IMR-90 (cell line): ENCODE measurements around the gene DNAJC11. TPM values are rescaled to one million over a fixed set of nuclear protein-coding genes. Genes with fewer than 3 reads are reported as not detected.

Experiments used
- ATAC-seq: fragments of 200-7000 bp; cut with Tn5 transposase; 2 replicates; pipeline ENCODE4 v1.9.1; 2020; ENCODE audit warnings: low read depth, mild to moderate bottlenecking, moderate library complexity
- BruUV-seq: library from RNA; stranded (reverse); fragments of 400-500 nt; replicated peaks from 2 replicates; lab custom pipeline; 2021; lab: Mats Ljungman, UMichigan
- CTCF ChIA-PET: fragments of 300-600 bp; formaldehyde crosslinking; extraction: SDS; loops from one replicate; lab custom pipeline; 2021; ENCODE audit warnings: antibody characterized with exemption; lab: Yijun Ruan, JAX
- POLR2A ChIA-PET: fragments of 300-600 bp; sonication (Branson Sonifier 250); formaldehyde crosslinking; loops from one replicate; lab custom pipeline; 2022; ENCODE audit warnings: antibody characterized with exemption; ENCODE audit not compliant: unreplicated experiment; lab: Charles Lee
- DNase-seq: peaks from one replicate; pipeline ENCODE4 v3.0.0; 2013
- H2AFZ ChIP-seq: replicated peaks from 2 replicates; pipeline ENCODE3; 2013; ENCODE audit warnings: low read length, mild to moderate bottlenecking; ENCODE audit not compliant: poor library complexity
- H2AK5ac ChIP-seq: 2 replicates; pipeline ENCODE4 v1.6.1; 2013; ENCODE audit warnings: low read depth, low read length, inconsistent platforms
- H2AK9ac ChIP-seq: replicated peaks from 2 replicates; pipeline ENCODE3; 2013; ENCODE audit warnings: mild to moderate bottlenecking, low read depth, low read length, moderate library complexity; ENCODE audit not compliant: poor library complexity
- H2BK120ac ChIP-seq: 2 replicates; pipeline ENCODE4 v1.6.1; 2013; ENCODE audit warnings: low read depth, low read length, inconsistent platforms
- H2BK15ac ChIP-seq: 3 replicates; pipeline ENCODE4 v1.6.1; 2013; ENCODE audit warnings: low read depth, low read length, inconsistent platforms
- H2BK20ac ChIP-seq: 2 replicates; pipeline ENCODE4 v1.6.1; 2013; ENCODE audit warnings: low read depth, mild to moderate bottlenecking, inconsistent platforms, low read length, moderate library complexity
- H2BK5ac ChIP-seq: 2 replicates; pipeline ENCODE4 v1.6.1; 2013; ENCODE audit warnings: mild to moderate bottlenecking, low read depth, low read length, inconsistent platforms; ENCODE audit not compliant: poor library complexity, severe bottlenecking
- H3K14ac ChIP-seq: replicated peaks from 2 replicates; pipeline ENCODE4 v1.6.1; 2013; ENCODE audit warnings: low read depth, low read length, inconsistent platforms
- H3K18ac ChIP-seq: 2 replicates; pipeline ENCODE4 v1.6.1; 2013; ENCODE audit warnings: low read depth, low read length, control low read depth
- H3K23ac ChIP-seq: 2 replicates; pipeline ENCODE4 v1.6.1; 2013; ENCODE audit warnings: low read depth, low read length, inconsistent platforms
- H3K27ac ChIP-seq: 2 replicates; pipeline ENCODE4 v1.5.1; 2013; ENCODE audit warnings: mild to moderate bottlenecking, control low read depth, low read length; ENCODE audit not compliant: insufficient read depth
- H3K27me3 ChIP-seq: 2 replicates; pipeline ENCODE4 v1.6.1; 2013; ENCODE audit warnings: low read length; ENCODE audit not compliant: control insufficient read depth, insufficient read depth
- H3K36me3 ChIP-seq: 2 replicates; pipeline ENCODE4 v1.6.1; 2013; ENCODE audit warnings: low read length, mixed read lengths; ENCODE audit not compliant: control insufficient read depth, insufficient read depth
- H3K4ac ChIP-seq: 2 replicates; pipeline ENCODE4 v1.6.1; 2013; ENCODE audit warnings: low read depth, low read length, inconsistent platforms
- H3K4me1 ChIP-seq: 2 replicates; pipeline ENCODE4 v1.6.1; 2013; ENCODE audit warnings: low read length, mixed read lengths; ENCODE audit not compliant: control insufficient read depth, insufficient read depth
- H3K4me2 ChIP-seq: 2 replicates; pipeline ENCODE4 v1.6.1; 2013; ENCODE audit warnings: low read depth, mild to moderate bottlenecking, control low read depth, low read length, moderate library complexity
- H3K4me3 ChIP-seq: 2 replicates; pipeline ENCODE4 v1.5.1; 2013; ENCODE audit warnings: low read depth, mild to moderate bottlenecking, control low read depth, low read length, moderate library complexity; ENCODE audit not compliant: insufficient read depth
- H3K56ac ChIP-seq: 2 replicates; pipeline ENCODE4 v1.6.1; 2013; ENCODE audit warnings: low read length, inconsistent platforms; ENCODE audit not compliant: insufficient read depth; ENCODE audit errors: extremely low read depth
- H3K79me1 ChIP-seq, 2 experiments: 2 replicates each; pipeline ENCODE4 v1.6.1; 2013; ENCODE audit warnings: low read length in 2 of 2, inconsistent platforms in 1 of 2, low read depth in 1 of 2
- H3K9ac ChIP-seq: 2 replicates; pipeline ENCODE4 v1.6.1; 2013; ENCODE audit warnings: low read depth, low read length, control low read depth
- H3K9me1 ChIP-seq: 2 replicates; pipeline ENCODE4 v1.6.1; 2013; ENCODE audit warnings: low read length, inconsistent platforms; ENCODE audit not compliant: insufficient read depth
- H3K9me3 ChIP-seq: 2 replicates; pipeline ENCODE4 v1.6.1; 2013; ENCODE audit warnings: low read length; ENCODE audit not compliant: control insufficient read depth, insufficient read depth
- H4K20me1 ChIP-seq: 2 replicates; pipeline ENCODE4 v1.6.1; 2013; ENCODE audit warnings: low read length, inconsistent platforms; ENCODE audit not compliant: insufficient read depth
- H4K5ac ChIP-seq: 2 replicates; pipeline ENCODE4 v1.6.1; 2013; ENCODE audit warnings: mild to moderate bottlenecking, low read depth, low read length, control low read depth
- H4K8ac ChIP-seq, 2 experiments: 2 replicates each; pipeline ENCODE4 v1.6.1; 2013; ENCODE audit warnings: low read depth in 2 of 2, low read length in 2 of 2, control low read depth in 1 of 2, inconsistent platforms in 1 of 2
- H4K91ac ChIP-seq: 2 replicates; pipeline ENCODE4 v1.6.1; 2013; ENCODE audit warnings: low read depth, low read length, inconsistent platforms; ENCODE audit not compliant: insufficient read depth
- BHLHE40 ChIP-seq: fragments of 150-350 bp; IDR thresholded peaks from 2 replicates; pipeline ENCODE4 v1.6.1; 2016; ENCODE audit warnings: mild to moderate bottlenecking, low read depth, low read length
- CEBPB ChIP-seq: IDR thresholded peaks from 2 replicates; pipeline ENCODE4 v1.6.1; 2012; ENCODE audit warnings: low read depth, low read length, improper control_type of control experiment
- CHD1 ChIP-seq: IDR thresholded peaks from 2 replicates; pipeline ENCODE4 v1.6.1; 2012; ENCODE audit warnings: low read depth, low read length, improper control_type of control experiment
- FOS ChIP-seq: fragments of 150-350 bp; IDR thresholded peaks from 2 replicates; pipeline ENCODE4 v1.6.1; 2016; ENCODE audit warnings: low read depth, low read length
- MAFK ChIP-seq: IDR thresholded peaks from 2 replicates; pipeline ENCODE4 v1.6.1; 2012; ENCODE audit warnings: low read depth, low read length, improper control_type of control experiment
- MAZ ChIP-seq: IDR thresholded peaks from 2 replicates; pipeline ENCODE4 v1.6.1; 2012; ENCODE audit warnings: low read depth, mild to moderate bottlenecking, low read length, improper control_type of control experiment, moderate library complexity, borderline replicate concordance
- MXI1 ChIP-seq: IDR thresholded peaks from 2 replicates; pipeline ENCODE4 v1.6.1; 2012; ENCODE audit warnings: low read depth, mild to moderate bottlenecking, low read length, moderate library complexity, borderline replicate concordance
- POLR2A ChIP-seq: IDR thresholded peaks from 2 replicates; pipeline ENCODE4 v1.6.1; 2012; ENCODE audit warnings: mild to moderate bottlenecking, low read depth, low read length
- RAD21 ChIP-seq: IDR thresholded peaks from 2 replicates; pipeline ENCODE4 v1.6.1; 2012; ENCODE audit warnings: low read length, improper control_type of control experiment
- RCOR1 ChIP-seq: IDR thresholded peaks from 2 replicates; pipeline ENCODE4 v1.6.1; 2012; ENCODE audit warnings: mild to moderate bottlenecking, low read length, improper control_type of control experiment; ENCODE audit not compliant: insufficient replicate concordance
- RFX5 ChIP-seq: IDR thresholded peaks from 2 replicates; pipeline ENCODE4 v1.8.0; 2012; ENCODE audit warnings: low read depth, mild to moderate bottlenecking, low read length, moderate library complexity
- SMC3 ChIP-seq: fragments of 150-350 bp; IDR thresholded peaks from 2 replicates; pipeline ENCODE4 v1.6.1; 2016; ENCODE audit warnings: low read depth, mild to moderate bottlenecking, antibody characterized with exemption, low read length, moderate library complexity
- WGBS, 2 experiments: methylation state at CpG; one replicate each; pipeline versions ENCODE4 v1.1.5 to v1.1.7; 2013; ENCODE audit warnings: missing lambda C conversion rate in 2 of 2; ENCODE audit not compliant: insufficient read length in 1 of 2; ENCODE audit errors: extremely low coverage in 2 of 2; 5-methylcytosine and 5-hydroxymethylcytosine counted together
- dilution Hi-C: fragments of 300-500 bp; cut with HindIII; formaldehyde crosslinking; loops from one replicate; pipeline ENCODE4 v1.14.3; 2018; ENCODE audit warnings: low sequenced_read_pairs; ENCODE audit not compliant: unreplicated experiment
- in situ Hi-C: fragments of 300-500 bp; cut with MboI; formaldehyde crosslinking; loops from 3 replicates; pipeline ENCODE4 v1.14.3; 2019; ENCODE audit warnings: low sequenced_read_pairs, inconsistent platforms, mixed read lengths
- intact Hi-C: fragments of 100-400 bp; cut with micrococcal nuclease; formaldehyde crosslinking; loops from 2 replicates; pipeline ENCODE4 v1.10.0; 2022
- polyA plus RNA-seq, 3 experiments: library from polyadenylated mRNA; depleted of rRNA; stranded (reverse); fragments of >200 nt; gene quantifications; 2 replicates each; pipeline ENCODE4 v1.2.3, GENCODE V29; 2012; ENCODE audit warnings: low replicate concordance in 1 of 3
- total RNA-seq: library from RNA; depleted of rRNA; stranded (reverse); fragments of >200 nt; gene quantifications from 2 replicates; pipeline ENCODE4 v1.2.3, GENCODE V29; 2012
- TF ChIP-seq, protein P1 (sequence below): conservative IDR thresholded peaks from 2 replicates; pipeline ENCODE4 v1.5.1; 2012; ENCODE audit warnings: mild to moderate bottlenecking, low read depth, low read length, improper control_type of control experiment
- TF ChIP-seq, protein P2 (sequence below): fragments of 150-350 bp; IDR thresholded peaks from 2 replicates; pipeline ENCODE4 v1.6.1; 2017; ENCODE audit warnings: mild to moderate bottlenecking, antibody characterized with exemption, low read length, low read depth
- TF ChIP-seq, protein P3 (sequence below): fragments of 150-350 bp; IDR thresholded peaks from 2 replicates; pipeline ENCODE4 v1.6.1; 2016; ENCODE audit warnings: low read depth, mild to moderate bottlenecking, low read length, moderate library complexity, borderline replicate concordance

The DNAJC11 gene
- total and polyA plus RNA-seq, 2 of the 4 experiments (the other 2 are of a cell fraction), result 38.7 to 48.5 TPM

GRCh38 chr1:6700853-6701436 lies 671 bp downstream of the DNAJC11 start:
- POLR2A ChIA-PET, result no interaction called here
- in situ Hi-C loops, result loop anchor here (25.0 kb wide), 1 partner anchor 511 kb away; no protein-coding TSS in a partner anchor
- 2% methylated on average over 15 of the region's 24 CpGs; no CpG with 5 or more reads in 1 of the 2 experiments for WGBS, 2 experiments
- TF ChIP-seq POLR2A, result no peak
- no peak for TF ChIP-seq MAFK
- no peak for TF ChIP-seq RFX5
- TF ChIP-seq, protein P1, sequence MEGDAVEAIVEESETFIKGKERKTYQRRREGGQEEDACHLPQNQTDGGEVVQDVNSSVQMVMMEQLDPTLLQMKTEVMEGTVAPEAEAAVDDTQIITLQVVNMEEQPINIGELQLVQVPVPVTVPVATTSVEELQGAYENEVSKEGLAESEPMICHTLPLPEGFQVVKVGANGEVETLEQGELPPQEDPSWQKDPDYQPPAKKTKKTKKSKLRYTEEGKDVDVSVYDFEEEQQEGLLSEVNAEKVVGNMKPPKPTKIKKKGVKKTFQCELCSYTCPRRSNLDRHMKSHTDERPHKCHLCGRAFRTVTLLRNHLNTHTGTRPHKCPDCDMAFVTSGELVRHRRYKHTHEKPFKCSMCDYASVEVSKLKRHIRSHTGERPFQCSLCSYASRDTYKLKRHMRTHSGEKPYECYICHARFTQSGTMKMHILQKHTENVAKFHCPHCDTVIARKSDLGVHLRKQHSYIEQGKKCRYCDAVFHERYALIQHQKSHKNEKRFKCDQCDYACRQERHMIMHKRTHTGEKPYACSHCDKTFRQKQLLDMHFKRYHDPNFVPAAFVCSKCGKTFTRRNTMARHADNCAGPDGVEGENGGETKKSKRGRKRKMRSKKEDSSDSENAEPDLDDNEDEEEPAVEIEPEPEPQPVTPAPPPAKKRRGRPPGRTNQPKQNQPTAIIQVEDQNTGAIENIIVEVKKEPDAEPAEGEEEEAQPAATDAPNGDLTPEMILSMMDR, result no peak
- no peak for TF ChIP-seq RCOR1
- TF ChIP-seq, protein P2, sequence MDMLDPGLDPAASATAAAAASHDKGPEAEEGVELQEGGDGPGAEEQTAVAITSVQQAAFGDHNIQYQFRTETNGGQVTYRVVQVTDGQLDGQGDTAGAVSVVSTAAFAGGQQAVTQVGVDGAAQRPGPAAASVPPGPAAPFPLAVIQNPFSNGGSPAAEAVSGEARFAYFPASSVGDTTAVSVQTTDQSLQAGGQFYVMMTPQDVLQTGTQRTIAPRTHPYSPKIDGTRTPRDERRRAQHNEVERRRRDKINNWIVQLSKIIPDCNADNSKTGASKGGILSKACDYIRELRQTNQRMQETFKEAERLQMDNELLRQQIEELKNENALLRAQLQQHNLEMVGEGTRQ, result no peak
- TF ChIP-seq BHLHE40, result no peak
- no peak for TF ChIP-seq MAZ
- no peak for TF ChIP-seq RAD21
- no peak for TF ChIP-seq FOS
- no peak for TF ChIP-seq CHD1
- TF ChIP-seq SMC3, result no peak
- no peak for TF ChIP-seq CEBPB
- no peak for TF ChIP-seq MXI1
- TF ChIP-seq, protein P3, sequence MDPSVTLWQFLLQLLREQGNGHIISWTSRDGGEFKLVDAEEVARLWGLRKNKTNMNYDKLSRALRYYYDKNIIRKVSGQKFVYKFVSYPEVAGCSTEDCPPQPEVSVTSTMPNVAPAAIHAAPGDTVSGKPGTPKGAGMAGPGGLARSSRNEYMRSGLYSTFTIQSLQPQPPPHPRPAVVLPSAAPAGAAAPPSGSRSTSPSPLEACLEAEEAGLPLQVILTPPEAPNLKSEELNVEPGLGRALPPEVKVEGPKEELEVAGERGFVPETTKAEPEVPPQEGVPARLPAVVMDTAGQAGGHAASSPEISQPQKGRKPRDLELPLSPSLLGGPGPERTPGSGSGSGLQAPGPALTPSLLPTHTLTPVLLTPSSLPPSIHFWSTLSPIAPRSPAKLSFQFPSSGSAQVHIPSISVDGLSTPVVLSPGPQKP, result no peak

More at GRCh38 chr1:6700853-6701436, 671 bp downstream of the DNAJC11 start:
- Histone ChIP-seq H3K9ac (peak overlapping the region; percentile 90), H4K5ac (peak overlapping the region; percentile 57), H4K8ac (peak overlapping the region; percentile 96), H2AK5ac (peak overlapping the region; percentile 93), H3K9me3 (no peaks in the 10 kb centered on the region), H2AFZ (peak overlapping the region; percentile 89), H3K27ac (peak overlapping the region; percentile 76), H3K4me3 (peak overlapping the region; percentile 77), H2BK15ac (no peak overlapping the region), H3K36me3 (peaks cover 3% of the 10 kb centered on the region), H2BK120ac (no peak overlapping the region), H3K4ac (peak overlapping the region; percentile 80), H3K23ac (no peak overlapping the region; the same call in 1 of the 2 replicates), H3K14ac (peak overlapping the region; percentile 49; the same call in 1 of the 2 replicates), H3K27me3 (no peaks in the 10 kb centered on the region), H3K4me2 (peak overlapping the region; percentile 77), H2AK9ac (peak overlapping the region; percentile 97), H3K79me1 (peaks cover 16 to 36% of the 10 kb centered on the region in 2 experiments; a peak in 3 of 4 replicates), H2BK5ac (peak overlapping the region; percentile 67), H3K18ac (no peak overlapping the region), H4K91ac (peak overlapping the region; percentile 73; the same call in 1 of the 2 replicates), H4K20me1 (peaks cover 3% of the 10 kb centered on the region; the same call in 1 of the 2 replicates), H2BK20ac (no peak overlapping the region), H3K56ac (peak overlapping the region; percentile 38; the same call in 1 of the 2 replicates), H3K4me1 (peaks cover 8% of the 10 kb centered on the region), H3K9me1 (peaks cover 5% of the 10 kb centered on the region; the same call in 1 of the 2 replicates)
- BruUV-seq, result no TSS peak
- ATAC-seq (no peak), DNase-seq (no peak)
- dilution Hi-C loops, result no loop called here
- intact Hi-C loops, result loop anchor here (10.0 kb wide), 1 partner anchor 944 kb away; no protein-coding TSS in a partner anchor
- CTCF ChIA-PET, result interaction anchor here (0.6 to 1.1 kb wide), 6 partner anchors 11 to 189 kb away, joined by 3 to 7 read pairs (median 4); no protein-coding TSS in a partner anchor
